H9 (cell line): ENCODE measurements around the gene TPCN2. TPM values are rescaled to one million over a fixed set of nuclear protein-coding genes. Genes with fewer than 3 reads are reported as not detected.

Experiments used
- DNase-seq: peaks from one replicate; pipeline ENCODE4 v3.0.0-alpha.2; 2017
- H2AFZ ChIP-seq: one replicate; pipeline ENCODE4 v1.6.1; 2013; ENCODE audit warnings: mild to moderate bottlenecking, low read length, control low read depth, moderate library complexity
- H2AK5ac ChIP-seq: 2 replicates; pipeline ENCODE4 v1.6.1; 2013; ENCODE audit warnings: low read length, control low read depth, mixed read lengths; ENCODE audit not compliant: insufficient read length
- H2BK120ac ChIP-seq: one replicate; pipeline ENCODE4 v1.6.1; 2013; ENCODE audit warnings: low read depth, mild to moderate bottlenecking, low read length, control low read depth, inconsistent platforms; ENCODE audit not compliant: poor library complexity, severe bottlenecking
- H2BK12ac ChIP-seq: 2 replicates; pipeline ENCODE4 v1.6.1; 2013; ENCODE audit warnings: low read length, control low read depth, mixed read lengths, low read depth; ENCODE audit not compliant: insufficient read length
- H2BK15ac ChIP-seq: 2 replicates; pipeline ENCODE4 v1.6.1; 2013; ENCODE audit warnings: low read depth, low read length, control low read depth
- H2BK20ac ChIP-seq: one replicate; pipeline ENCODE4 v1.6.1; 2013; ENCODE audit warnings: low read depth, mild to moderate bottlenecking, low read length, control low read depth, inconsistent platforms; ENCODE audit not compliant: poor library complexity, severe bottlenecking
- H2BK5ac ChIP-seq: 2 replicates; pipeline ENCODE4 v1.6.1; 2013; ENCODE audit warnings: low read length, control low read depth, mixed read lengths; ENCODE audit not compliant: insufficient read length
- H3K14ac ChIP-seq: 2 replicates; pipeline ENCODE4 v1.6.1; 2013; ENCODE audit warnings: low read length, control low read depth; ENCODE audit not compliant: insufficient read depth
- H3K18ac ChIP-seq: 2 replicates; pipeline ENCODE4 v1.6.1; 2013; ENCODE audit warnings: low read depth, mild to moderate bottlenecking, mixed read lengths, low read length, control low read depth; ENCODE audit not compliant: insufficient read length
- H3K23ac ChIP-seq: 2 replicates; pipeline ENCODE4 v1.6.1; 2013; ENCODE audit warnings: low read length, control low read depth, mixed read lengths, low read depth; ENCODE audit not compliant: insufficient read length
- H3K23me2 ChIP-seq: 2 replicates; pipeline ENCODE4 v1.6.1; 2013; ENCODE audit warnings: low read depth, mild to moderate bottlenecking, mixed read lengths, low read length, control low read depth; ENCODE audit not compliant: insufficient read length, poor library complexity, severe bottlenecking
- H3K27ac ChIP-seq: 2 replicates; pipeline ENCODE4 v1.5.1; 2013; ENCODE audit warnings: low read length, control low read depth, mixed read lengths, low read depth; ENCODE audit not compliant: insufficient read length
- H3K27me3 ChIP-seq: 2 replicates; pipeline ENCODE4 v1.6.1; 2013; ENCODE audit warnings: low read length, control low read depth, inconsistent platforms; ENCODE audit not compliant: insufficient read depth
- H3K4ac ChIP-seq: 2 replicates; pipeline ENCODE4 v1.6.1; 2013; ENCODE audit warnings: low read depth, mild to moderate bottlenecking, control low read depth, inconsistent platforms, low read length, moderate library complexity
- H3K4me1 ChIP-seq: 2 replicates; pipeline ENCODE4 v1.6.1; 2013; ENCODE audit warnings: low read length, control low read depth, inconsistent platforms; ENCODE audit not compliant: insufficient read depth
- H3K4me2 ChIP-seq: 2 replicates; pipeline ENCODE4 v1.6.1; 2013; ENCODE audit warnings: low read length, control low read depth, mixed read lengths; ENCODE audit not compliant: insufficient read length, insufficient read depth
- H3K56ac ChIP-seq: 2 replicates; pipeline ENCODE4 v1.6.1; 2013; ENCODE audit warnings: low read depth, mild to moderate bottlenecking, mixed read lengths, low read length, control low read depth; ENCODE audit not compliant: insufficient read length
- H3K79me1 ChIP-seq: 2 replicates; pipeline ENCODE4 v1.6.1; 2013; ENCODE audit warnings: low read depth, mild to moderate bottlenecking, moderate library complexity, low read length, control low read depth, inconsistent platforms; ENCODE audit not compliant: insufficient read depth, poor library complexity, severe bottlenecking
- H3K79me2 ChIP-seq: 2 replicates; pipeline ENCODE4 v1.6.1; 2013; ENCODE audit warnings: low read length, control low read depth, inconsistent platforms; ENCODE audit not compliant: insufficient read depth
- H3K9ac ChIP-seq: 2 replicates; pipeline ENCODE4 v1.6.1; 2013; ENCODE audit warnings: low read length, control low read depth, mixed read lengths; ENCODE audit not compliant: insufficient read length; ENCODE audit errors: extremely low read depth
- H3K9me3 ChIP-seq: one replicate; pipeline ENCODE4 v1.6.1; 2013; ENCODE audit warnings: low read depth, low read length, inconsistent platforms; ENCODE audit not compliant: control insufficient read depth
- H3T11ph ChIP-seq: one replicate; pipeline ENCODE4 v1.6.1; 2013; ENCODE audit warnings: mild to moderate bottlenecking, low read length, control low read depth, inconsistent platforms
- H4K20me1 ChIP-seq: one replicate; pipeline ENCODE4 v1.6.1; 2013; ENCODE audit not compliant: control insufficient read depth, insufficient read length, insufficient read depth
- H4K5ac ChIP-seq: 2 replicates; pipeline ENCODE4 v1.6.1; 2013; ENCODE audit warnings: low read depth, mild to moderate bottlenecking, mixed read lengths, low read length, control low read depth; ENCODE audit not compliant: insufficient read length
- H4K8ac ChIP-seq: replicated peaks from 2 replicates; pipeline ENCODE4 v1.6.1; 2013; ENCODE audit warnings: low read length, control low read depth, mixed read lengths, low read depth; ENCODE audit not compliant: insufficient read length
- H4K91ac ChIP-seq: 2 replicates; pipeline ENCODE4 v1.6.1; 2013; ENCODE audit warnings: low read depth, mild to moderate bottlenecking, moderate library complexity, mixed read lengths, low read length, control low read depth; ENCODE audit not compliant: insufficient read length
- H3K27ac Mint-ChIP-seq, 3 experiments: 2 replicates in 2 of 3; 3 replicates in 1 of 3; pipeline ENCODE4 v1.8.0; 2020 to 2021; ENCODE audit warnings: mixed read lengths in 3 of 3, mild to moderate bottlenecking in 1 of 3, moderate library complexity in 1 of 3
- H3K27me3 Mint-ChIP-seq: 2 replicates; pipeline ENCODE4 v1.8.0; 2021; ENCODE audit warnings: low read depth, mild to moderate bottlenecking, moderate library complexity, mixed read lengths
- H3K36me3 Mint-ChIP-seq, 3 experiments: 2 replicates in 2 of 3; 3 replicates in 1 of 3; pipeline ENCODE4 v1.8.0; 2020 to 2021; ENCODE audit warnings: low read depth in 3 of 3, mixed read lengths in 3 of 3; ENCODE audit not compliant: insufficient read depth in 1 of 3
- H3K4me1 Mint-ChIP-seq, 2 experiments: 2 replicates each; pipeline ENCODE4 v1.8.0; 2020; ENCODE audit warnings: mixed read lengths in 2 of 2
- H3K4me3 Mint-ChIP-seq, 2 experiments: 2 replicates in 1 of 2; 3 replicates in 1 of 2; pipeline ENCODE4 v1.8.0; 2020 to 2021; ENCODE audit warnings: mild to moderate bottlenecking in 2 of 2, mixed read lengths in 2 of 2, moderate library complexity in 1 of 2
- H3K9me3 Mint-ChIP-seq, 2 experiments: 2 replicates in 1 of 2; 3 replicates in 1 of 2; pipeline ENCODE4 v1.8.0; 2020; ENCODE audit warnings: mild to moderate bottlenecking in 2 of 2, mixed read lengths in 2 of 2, moderate library complexity in 1 of 2
- WGBS: extraction: QIAGEN DNeasy Blood & Tissue Kit; methylation state at CpG from one replicate; pipeline ENCODE4 v1.1.7; 2013; ENCODE audit warnings: missing lambda C conversion rate, low lambda C conversion rate, mixed read lengths; ENCODE audit not compliant: insufficient read length; ENCODE audit errors: extremely low coverage; 5-methylcytosine and 5-hydroxymethylcytosine counted together
- total RNA-seq: library from RNA; stranded (reverse); gene quantifications from 2 replicates; pipeline ENCODE4 v1.2.1, GENCODE V29; 2021
- TF ChIP-seq, protein P1 (sequence below): fragments of 200-600 bp; sonication (generic); conservative IDR thresholded peaks from 3 replicates; pipeline ENCODE4 v1.8.0; 2021; ENCODE audit warnings: antibody characterized with exemption, mild to moderate bottlenecking

The TPCN2 gene
- total RNA-seq, 1 experiment from 2014 or later = 16.8 TPM

DNA sequence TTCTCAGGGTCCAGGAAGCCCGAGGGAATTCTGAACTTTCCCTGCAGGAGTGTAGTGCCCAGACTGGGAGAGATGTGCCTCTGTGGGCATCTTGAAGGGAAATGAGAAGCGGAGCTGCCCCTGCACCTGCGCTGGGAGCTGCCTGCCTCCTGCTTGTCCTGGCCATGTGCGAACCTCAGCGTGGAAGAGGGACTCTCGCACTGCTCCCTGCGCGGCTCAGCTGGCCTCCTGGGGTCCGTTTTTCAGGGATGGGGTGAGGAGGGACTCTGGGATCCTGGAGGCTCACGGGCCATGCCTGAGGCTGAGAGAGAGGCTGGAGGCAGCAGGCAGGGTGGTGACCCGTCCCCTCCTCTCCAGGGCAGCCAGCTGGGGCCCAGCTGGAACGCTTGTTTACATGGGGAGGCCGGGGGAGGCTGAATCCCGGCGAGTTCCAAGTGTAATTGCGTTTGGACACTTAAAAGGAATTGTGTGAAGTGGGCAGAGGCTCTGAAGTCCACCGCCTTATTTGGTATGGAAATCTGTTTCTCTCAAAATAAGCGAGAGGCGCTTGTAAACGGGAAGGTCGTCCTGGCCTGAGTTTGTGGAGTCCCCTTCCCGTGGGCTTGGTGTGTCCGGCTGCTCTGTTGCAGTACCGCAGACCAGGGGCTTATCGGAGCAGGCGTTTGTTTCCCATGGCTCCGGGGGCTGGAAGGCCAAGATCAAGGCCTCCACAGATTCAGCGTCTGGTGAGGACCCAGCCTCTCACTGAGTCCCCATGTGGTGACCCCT is 34.5 kb upstream of the TPCN2 start:
- Histone ChIP-seq H4K5ac (no peak overlapping the region), H4K20me1 (no peaks in the 10 kb centered on the region), H2AK5ac (no peak overlapping the region), H3K4ac (no peak overlapping the region), H3K79me1 (no peaks in the 10 kb centered on the region), H3K27ac (no peak overlapping the region), H3K9ac (no peak overlapping the region), H3T11ph (no peak overlapping the region), H3K4me2 (peak overlapping the region; percentile 60), H2BK12ac (no peak overlapping the region), H3K23me2 (peaks cover 22% of the 10 kb centered on the region), H4K8ac (no peak overlapping the region), H3K18ac (peak overlapping the region; percentile 54), H2BK15ac (no peak overlapping the region), H4K91ac (no peak overlapping the region), H3K27me3 (no peaks in the 10 kb centered on the region), H3K4me1 (peaks cover 2% of the 10 kb centered on the region; the same call in 1 of the 2 replicates), H3K23ac (no peak overlapping the region), H2BK20ac (no peak overlapping the region), H3K14ac (peak overlapping the region; percentile 69), H3K56ac (no peak overlapping the region), H3K9me3 (no peaks in the 10 kb centered on the region), H2AFZ (no peak overlapping the region), H3K79me2 (no peaks in the 10 kb centered on the region), H2BK5ac (no peak overlapping the region), H2BK120ac (no peak overlapping the region)
- Mint-ChIP-seq H3K9me3 (peaks cover 0 to 3% of the 10 kb centered on the region in 2 experiments; a peak in 1 of 5 replicates), H3K4me1 (peaks cover 25 to 28% of the 10 kb centered on the region in 2 experiments), H3K27me3 (peaks cover 14% of the 10 kb centered on the region), H3K4me3 (peak overlapping the region; percentile 51 to 52; a peak in 2 of 5 replicates), H3K36me3 (no peaks in the 10 kb centered on the region), H3K27ac (no peak overlapping the region)
- DNase-seq = peak; percentile 50
- TF ChIP-seq, protein P1, sequence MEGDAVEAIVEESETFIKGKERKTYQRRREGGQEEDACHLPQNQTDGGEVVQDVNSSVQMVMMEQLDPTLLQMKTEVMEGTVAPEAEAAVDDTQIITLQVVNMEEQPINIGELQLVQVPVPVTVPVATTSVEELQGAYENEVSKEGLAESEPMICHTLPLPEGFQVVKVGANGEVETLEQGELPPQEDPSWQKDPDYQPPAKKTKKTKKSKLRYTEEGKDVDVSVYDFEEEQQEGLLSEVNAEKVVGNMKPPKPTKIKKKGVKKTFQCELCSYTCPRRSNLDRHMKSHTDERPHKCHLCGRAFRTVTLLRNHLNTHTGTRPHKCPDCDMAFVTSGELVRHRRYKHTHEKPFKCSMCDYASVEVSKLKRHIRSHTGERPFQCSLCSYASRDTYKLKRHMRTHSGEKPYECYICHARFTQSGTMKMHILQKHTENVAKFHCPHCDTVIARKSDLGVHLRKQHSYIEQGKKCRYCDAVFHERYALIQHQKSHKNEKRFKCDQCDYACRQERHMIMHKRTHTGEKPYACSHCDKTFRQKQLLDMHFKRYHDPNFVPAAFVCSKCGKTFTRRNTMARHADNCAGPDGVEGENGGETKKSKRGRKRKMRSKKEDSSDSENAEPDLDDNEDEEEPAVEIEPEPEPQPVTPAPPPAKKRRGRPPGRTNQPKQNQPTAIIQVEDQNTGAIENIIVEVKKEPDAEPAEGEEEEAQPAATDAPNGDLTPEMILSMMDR = no peak
- no CpG with 5 or more reads among the region's 28 CpGs for WGBS
